GM21360 (cell line): ENCODE measurements around the gene KRTAP5-11.
"Not testable (repeated sequence)": the region's sequence is repeated elsewhere in the genome, so short reads cannot be mapped to it uniquely, and the experiment has no call there.

Source experiments
- ATAC-seq: cut with Tn5 transposase; IDR thresholded peaks from one replicate; pipeline ENCODE4 v1.9.1; 2021; ENCODE audit warnings: mild to moderate bottlenecking, moderate library complexity; ENCODE audit not compliant: unreplicated experiment

The KRTAP5-11 gene

GRCh38 chr11:71557257-71557656 lies 25.4 kb downstream of the KRTAP5-11 start:
- ATAC-seq, result no peak

GRCh38 chr11:71556018-71556417 lies 26.7 kb downstream of the KRTAP5-11 start:
- no peak for ATAC-seq

GRCh38 chr11:71555508-71555907 lies 27.2 kb downstream of the KRTAP5-11 start:
- ATAC-seq, result no peak

- no peak for ATAC-seq
These were observed 27.7 kb downstream of the KRTAP5-11 start for GRCh38 chr11:71554996-71555395.

GRCh38 chr11:71551711-71552110 lies 31.0 kb downstream of the KRTAP5-11 start:
- no peak for ATAC-seq

- no peak for ATAC-seq
These were observed 33.9 kb downstream of the KRTAP5-11 start for GRCh38 chr11:71548716-71549151.

- ATAC-seq, result no peak
These were observed 34.6 kb downstream of the KRTAP5-11 start, which contains the start of gene KRTAP5-9 for GRCh38 chr11:71548120-71548519. Gene KRTAP5-9, plus strand, starts transcription at chr11:71548420. Its CDS starts 238 bp downstream, at chr11:71548658.

GRCh38 chr11:71545405-71545966 lies 37.2 kb downstream of the KRTAP5-11 start:
- ATAC-seq, result no peak

- no peak for ATAC-seq
These were observed 38.0 kb downstream of the KRTAP5-11 start for GRCh38 chr11:71544525-71545214.

- no peak for ATAC-seq
These were observed 38.8 kb downstream of the KRTAP5-11 start for GRCh38 chr11:71543866-71544265.

GRCh38 chr11:71542879-71543777 lies 39.5 kb downstream of the KRTAP5-11 start:
- no peak for ATAC-seq

- ATAC-seq, result no peak
These were observed 40.3 kb downstream of the KRTAP5-11 start for GRCh38 chr11:71542382-71542781.

GRCh38 chr11:71540521-71541304 lies 42.0 kb downstream of the KRTAP5-11 start:
- ATAC-seq, result not testable (repeated sequence)

- ATAC-seq, result not testable (repeated sequence)
These were observed 42.7 kb downstream of the KRTAP5-11 start for GRCh38 chr11:71539971-71540370.

GRCh38 chr11:71539017-71539416 lies 43.7 kb downstream of the KRTAP5-11 start:
- ATAC-seq, result no peak

- no peak for ATAC-seq
These were observed 44.0 kb downstream of the KRTAP5-11 start for GRCh38 chr11:71538666-71538990.

- ATAC-seq, result not testable (repeated sequence)
These were observed 44.6 kb downstream of the KRTAP5-11 start, which contains the start of gene KRTAP5-8 for GRCh38 chr11:71537977-71538665. Gene KRTAP5-8, plus strand, starts transcription at chr11:71538025. Its CDS starts 31 bp downstream, at chr11:71538056.

GRCh38 chr11:71537537-71537936 lies 45.1 kb downstream of the KRTAP5-11 start:
- no peak for ATAC-seq

GRCh38 chr11:71535825-71536224 lies 46.9 kb downstream of the KRTAP5-11 start:
- no peak for ATAC-seq
